ENCODE data around the gene PRKAR2A. TPM values are rescaled to one million over a fixed set of nuclear protein-coding genes. Genes with fewer than 3 reads are reported as not detected.
"Not testable (repeated sequence)": the region's sequence is repeated elsewhere in the genome, so short reads cannot be mapped to it uniquely, and the experiment has no call there.

PRKAR2A gene
- total RNA-seq, 4 donors from 2014 or later = 62.2 to 97.1 (median 80.2) TPM

GRCh38 chr3:48738926-48739616 lies 108.6 kb downstream of the PRKAR2A start:
- H3K4me1 ChIP-seq = peaks cover 26 to 45% of the 10 kb centered on the region in 2 donors
- no peaks in the 10 kb centered on the region for H3K36me3 ChIP-seq
- ATAC-seq = peak; percentile 14 to 32
- DNase-seq = peak; percentile 11 to 24
- H3K27ac ChIP-seq = peak overlapping the region; percentile 74 to 89 (median 78)
- peak overlapping the region in 1 of 4 donors; percentile 18 for H3K4me3 ChIP-seq
- H3K9me3 ChIP-seq = no peaks in the 10 kb centered on the region
- intact Hi-C loops (cut with DNase I; ENCODE audit: low total_unique reads) (loop anchor here (5.0 kb wide), 2 partner anchors 178 to 213 kb away; partner anchors contain the start of gene ARIH2), in situ Hi-C loops (cut with MboI; ENCODE audit: low sequenced_read_pairs in 4 of 4) (no loop called here)
- no peaks in the 10 kb centered on the region for H3K27me3 ChIP-seq
- TF ChIP-seq CTCF (IDR thresholded peaks at IDR 0.05 in 4 of 5, conservative IDR thresholded peaks at IDR 0.05 in 1 of 5) (no peak), POLR2A (IDR thresholded peaks at IDR 0.05) (peak in 1 of 2 donors; percentile 42)

GRCh38 chr3:48738144-48738536 lies 109.5 kb downstream of the PRKAR2A start:
- Histone ChIP-seq H3K27me3 (no peaks in the 10 kb centered on the region), H3K9me3 (no peaks in the 10 kb centered on the region), H3K36me3 (no peaks in the 10 kb centered on the region), H3K4me3 (peak overlapping the region in 1 of 4 donors; percentile 18), H3K4me1 (peaks cover 26 to 44% of the 10 kb centered on the region in 2 donors), H3K27ac (peak overlapping the region; percentile 62 to 89 (median 72))
- intact Hi-C loops (cut with DNase I; ENCODE audit: low total_unique reads) = loop anchor here (5.0 kb wide), 2 partner anchors 179 to 214 kb away; partner anchors contain the start of gene ARIH2
- no peak for ATAC-seq
- TF ChIP-seq CTCF (IDR thresholded peaks at IDR 0.05 in 4 of 5, conservative IDR thresholded peaks at IDR 0.05 in 1 of 5) (no peak), POLR2A (IDR thresholded peaks at IDR 0.05) (no peak)
- in situ Hi-C loops (cut with MboI; ENCODE audit: low sequenced_read_pairs in 4 of 4) = no loop called here
- no peak for DNase-seq

- intact Hi-C loops (cut with DNase I; ENCODE audit: low total_unique reads) = loop anchor here (5.0 kb wide), 2 partner anchors 182 to 217 kb away; partner anchors contain the start of gene ARIH2
Measured at GRCh38 chr3:48735075-48735767, 112.5 kb downstream of the PRKAR2A start.

GRCh38 chr3:48734541-48734940 lies 113.1 kb downstream of the PRKAR2A start:
- H3K9me3 ChIP-seq; H3K4me3 ChIP-seq; H3K27me3 ChIP-seq; H3K36me3 ChIP-seq; DNase-seq; H3K4me1 ChIP-seq; in situ Hi-C loops (cut with MboI; ENCODE audit: low sequenced_read_pairs in 4 of 4); H3K27ac ChIP-seq; intact Hi-C loops (cut with DNase I; ENCODE audit: low total_unique reads); ATAC-seq: not testable (repeated sequence)

More at GRCh38 chr3:48735075-48735767, 112.5 kb downstream of the PRKAR2A start:
- H3K27ac ChIP-seq; H3K27me3 ChIP-seq; H3K36me3 ChIP-seq; ATAC-seq; H3K4me3 ChIP-seq; DNase-seq; in situ Hi-C loops (cut with MboI; ENCODE audit: low sequenced_read_pairs in 4 of 4); H3K9me3 ChIP-seq: not testable (repeated sequence)
- H3K4me1 ChIP-seq = peaks cover 7 to 15% of the 10 kb centered on the region in 2 donors

- H3K9me3 ChIP-seq; H3K27ac ChIP-seq; in situ Hi-C loops (cut with MboI; ENCODE audit: low sequenced_read_pairs in 4 of 4); H3K4me3 ChIP-seq; DNase-seq; H3K36me3 ChIP-seq; H3K27me3 ChIP-seq; H3K4me1 ChIP-seq; ATAC-seq; intact Hi-C loops (cut with DNase I; ENCODE audit: low total_unique reads): not testable (repeated sequence)
Measured at GRCh38 chr3:48733752-48734518, 113.7 kb downstream of the PRKAR2A start.

Measured in gastrocnemius medialis (tissue), 4 donors.